Measurements from ENCODE around the gene RBM15.

The RBM15 gene

GRCh38 chr1:110340207-110340468 is 961 bp downstream of the RBM15 start:
- H3K9ac ChIP-seq (ENCODE audit: low read depth, low read length) = peak overlapping the region; percentile 94
- H3K79me2 ChIP-seq (ENCODE audit: insufficient read depth, low read length) = peaks cover 71% of the 10 kb centered on the region
- peak overlapping the region; percentile 97 for H3K4me2 ChIP-seq (ENCODE audit: insufficient read depth, low read length)
- peaks cover 71% of the 10 kb centered on the region for H3K4me1 ChIP-seq (ENCODE audit: insufficient read depth, low read length)
- ATAC-seq (ENCODE audit: insufficient read depth, low read depth) (no peak), DNase-seq (peak; percentile 33)
- peak overlapping the region; percentile 91; the same call in 1 of the 2 replicates for H2AFZ ChIP-seq (ENCODE audit: low read depth, low read length)
- no peaks in the 10 kb centered on the region for H3K9me3 ChIP-seq (ENCODE audit: insufficient read depth, low read length, severe bottlenecking)
- TF ChIP-seq EZH2 (IDR thresholded peaks at IDR 0.05; ENCODE audit: borderline replicate concordance, low read depth, low read length, severe bottlenecking) (no peak), CTCF (IDR thresholded peaks at IDR 0.05; ENCODE audit: borderline replicate concordance, extremely low read depth, low read length, poor library complexity, severe bottlenecking) (no peak)
- no peaks in the 10 kb centered on the region for H3K27me3 ChIP-seq (ENCODE audit: insufficient read depth, low read length, poor library complexity)
- peak overlapping the region; percentile 91 for H3K27ac ChIP-seq (ENCODE audit: low read length)
- H3K36me3 ChIP-seq (ENCODE audit: insufficient read depth, low read length) = peaks cover 58% of the 10 kb centered on the region
- peaks cover 52% of the 10 kb centered on the region for H4K20me1 ChIP-seq (ENCODE audit: insufficient read depth, low read length)
- peak overlapping the region; percentile 72 to 89 for H3K4me3 ChIP-seq (ENCODE audit: low read depth in 1 of 2, low read length in 2 of 2)

GRCh38 chr1:110341146-110341871 is 2.1 kb downstream of the RBM15 start:
- Histone ChIP-seq H3K36me3 (ENCODE audit: insufficient read depth, low read length) (peaks cover 69% of the 10 kb centered on the region), H3K4me2 (ENCODE audit: insufficient read depth, low read length) (peak overlapping the region; percentile 97), H3K4me3 (ENCODE audit: low read depth in 1 of 2, low read length in 2 of 2) (peak overlapping the region; percentile 72 to 89; a peak in 3 of 4 replicates), H3K27me3 (ENCODE audit: insufficient read depth, low read length, poor library complexity) (no peaks in the 10 kb centered on the region), H3K79me2 (ENCODE audit: insufficient read depth, low read length) (peaks cover 82% of the 10 kb centered on the region), H3K9me3 (ENCODE audit: insufficient read depth, low read length, severe bottlenecking) (no peaks in the 10 kb centered on the region), H3K9ac (ENCODE audit: low read depth, low read length) (peak overlapping the region; percentile 94), H3K27ac (ENCODE audit: low read length) (peak overlapping the region; percentile 91), H2AFZ (ENCODE audit: low read depth, low read length) (no peak overlapping the region), H3K4me1 (ENCODE audit: insufficient read depth, low read length) (peaks cover 77% of the 10 kb centered on the region), H4K20me1 (ENCODE audit: insufficient read depth, low read length) (peaks cover 63% of the 10 kb centered on the region)
- peak; percentile 13 for DNase-seq
- no peak for ATAC-seq (ENCODE audit: insufficient read depth, low read depth)
- TF ChIP-seq CTCF (IDR thresholded peaks at IDR 0.05; ENCODE audit: borderline replicate concordance, extremely low read depth, low read length, poor library complexity, severe bottlenecking) = no peak
- TF ChIP-seq EZH2 (IDR thresholded peaks at IDR 0.05; ENCODE audit: borderline replicate concordance, low read depth, low read length, severe bottlenecking) = no peak

GRCh38 chr1:110341872-110342331 is 2.7 kb downstream of the RBM15 start:
- no peak overlapping the region for H2AFZ ChIP-seq (ENCODE audit: low read depth, low read length)
- peaks cover 69% of the 10 kb centered on the region for H4K20me1 ChIP-seq (ENCODE audit: insufficient read depth, low read length)
- H3K4me3 ChIP-seq (ENCODE audit: low read depth in 1 of 2, low read length in 2 of 2) = peak overlapping the region; percentile 72 to 89; a peak in 3 of 4 replicates
- H3K4me1 ChIP-seq (ENCODE audit: insufficient read depth, low read length) = peaks cover 77% of the 10 kb centered on the region
- no peaks in the 10 kb centered on the region for H3K27me3 ChIP-seq (ENCODE audit: insufficient read depth, low read length, poor library complexity)
- peaks cover 75% of the 10 kb centered on the region for H3K36me3 ChIP-seq (ENCODE audit: insufficient read depth, low read length)
- peak overlapping the region; percentile 91; the same call in 1 of the 2 replicates for H3K27ac ChIP-seq (ENCODE audit: low read length)
- no peak for TF ChIP-seq CTCF (IDR thresholded peaks at IDR 0.05; ENCODE audit: borderline replicate concordance, extremely low read depth, low read length, poor library complexity, severe bottlenecking)
- no peak for TF ChIP-seq EZH2 (IDR thresholded peaks at IDR 0.05; ENCODE audit: borderline replicate concordance, low read depth, low read length, severe bottlenecking)
- ATAC-seq (ENCODE audit: insufficient read depth, low read depth) (no peak), DNase-seq (no peak)
- H3K9ac ChIP-seq (ENCODE audit: low read depth, low read length) = peak overlapping the region; percentile 94
- peak overlapping the region; percentile 97 for H3K4me2 ChIP-seq (ENCODE audit: insufficient read depth, low read length)
- H3K79me2 ChIP-seq (ENCODE audit: insufficient read depth, low read length) = peaks cover 88% of the 10 kb centered on the region
- no peaks in the 10 kb centered on the region for H3K9me3 ChIP-seq (ENCODE audit: insufficient read depth, low read length, severe bottlenecking)

All from DND-41 (cell line).